GM12874 (cell line): Measurements from ENCODE around the gene TTF1.

Experiments used
- TF ChIP-seq, protein P1 (sequence below): IDR thresholded peaks from 2 replicates; pipeline ENCODE4 v1.5.1; 2011; ENCODE audit warnings: low read depth, mild to moderate bottlenecking, control low read depth, low read length, moderate library complexity; ENCODE audit not compliant: insufficient read depth

The TTF1 gene

GRCh38 chr9:132381966-132382541 is 24.6 kb downstream of the TTF1 start:
- TF ChIP-seq, protein P1, sequence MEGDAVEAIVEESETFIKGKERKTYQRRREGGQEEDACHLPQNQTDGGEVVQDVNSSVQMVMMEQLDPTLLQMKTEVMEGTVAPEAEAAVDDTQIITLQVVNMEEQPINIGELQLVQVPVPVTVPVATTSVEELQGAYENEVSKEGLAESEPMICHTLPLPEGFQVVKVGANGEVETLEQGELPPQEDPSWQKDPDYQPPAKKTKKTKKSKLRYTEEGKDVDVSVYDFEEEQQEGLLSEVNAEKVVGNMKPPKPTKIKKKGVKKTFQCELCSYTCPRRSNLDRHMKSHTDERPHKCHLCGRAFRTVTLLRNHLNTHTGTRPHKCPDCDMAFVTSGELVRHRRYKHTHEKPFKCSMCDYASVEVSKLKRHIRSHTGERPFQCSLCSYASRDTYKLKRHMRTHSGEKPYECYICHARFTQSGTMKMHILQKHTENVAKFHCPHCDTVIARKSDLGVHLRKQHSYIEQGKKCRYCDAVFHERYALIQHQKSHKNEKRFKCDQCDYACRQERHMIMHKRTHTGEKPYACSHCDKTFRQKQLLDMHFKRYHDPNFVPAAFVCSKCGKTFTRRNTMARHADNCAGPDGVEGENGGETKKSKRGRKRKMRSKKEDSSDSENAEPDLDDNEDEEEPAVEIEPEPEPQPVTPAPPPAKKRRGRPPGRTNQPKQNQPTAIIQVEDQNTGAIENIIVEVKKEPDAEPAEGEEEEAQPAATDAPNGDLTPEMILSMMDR: no peak

DNA sequence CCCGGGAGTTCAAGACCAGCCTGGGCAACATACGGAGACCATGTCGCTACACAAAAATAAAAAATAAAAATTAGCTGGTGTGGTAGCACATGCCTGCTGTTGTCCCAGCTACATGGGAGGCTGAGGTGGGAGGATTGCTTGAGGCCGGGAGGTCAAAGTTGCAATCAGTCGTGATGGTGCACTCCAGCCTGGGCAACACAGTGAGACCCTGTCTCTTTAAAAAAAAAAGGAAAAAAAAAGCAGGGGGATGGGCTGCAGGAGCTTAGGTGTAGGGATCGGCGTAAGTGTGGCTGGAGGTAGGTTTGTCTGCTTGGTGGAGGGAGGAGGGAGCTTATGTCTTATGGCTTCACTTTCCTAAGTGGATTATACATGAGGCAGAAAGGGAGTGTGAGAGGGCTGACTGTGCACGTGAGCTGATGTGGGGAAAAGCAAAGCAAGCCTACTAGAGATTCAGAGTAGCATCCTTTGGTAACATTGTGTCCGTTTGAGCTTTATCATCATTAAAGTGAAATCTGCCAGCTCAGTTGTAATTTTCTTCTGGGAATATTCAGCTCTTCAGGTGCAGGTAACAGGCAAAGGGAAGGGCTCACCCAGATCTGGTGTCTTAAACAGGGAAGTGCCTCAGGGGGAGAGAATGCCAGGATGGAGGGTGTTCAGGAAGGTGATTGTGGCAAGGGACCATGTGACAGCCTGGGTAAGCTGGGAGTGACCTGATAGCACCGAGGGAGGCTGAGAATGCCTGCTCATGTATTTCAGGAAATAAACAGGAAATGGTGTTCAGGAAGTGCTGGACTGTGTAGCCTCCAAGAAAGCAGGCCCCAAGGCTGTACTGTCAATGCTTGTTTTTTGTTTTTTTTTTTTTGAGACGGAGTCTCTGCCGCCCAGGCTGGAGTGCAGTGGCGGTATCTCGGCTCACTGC is 34.2 kb downstream of the TTF1 start:
- TF ChIP-seq, protein P1: no peak

GRCh38 chr9:132370592-132370991 is 36.0 kb downstream of the TTF1 start:
- TF ChIP-seq, protein P1: no peak

- TF ChIP-seq, protein P1: no peak
Measured at GRCh38 chr9:132369421-132369820, 37.2 kb downstream of the TTF1 start.

GRCh38 chr9:132367613-132368313 is 38.9 kb downstream of the TTF1 start:
- TF ChIP-seq, protein P1: no peak

DNA sequence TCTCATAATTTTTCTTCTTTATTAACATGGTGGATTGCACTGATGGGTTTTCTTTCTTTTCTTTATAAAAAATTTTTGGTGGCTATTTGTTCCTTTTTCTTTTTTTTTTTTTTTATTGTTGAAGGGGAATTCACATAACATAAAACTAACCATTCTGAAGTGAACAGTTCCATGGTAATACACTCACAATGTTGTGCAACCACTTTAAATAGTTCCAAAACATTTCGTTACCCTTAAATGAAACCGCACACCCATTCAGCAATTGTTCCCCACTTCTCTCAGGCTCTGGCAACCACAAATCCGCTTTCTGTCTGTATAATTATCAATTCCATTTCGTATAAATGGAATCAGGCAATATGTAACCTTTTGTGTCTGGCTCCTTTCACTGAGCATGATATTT is 40.2 kb downstream of the TTF1 start:
- TF ChIP-seq, protein P1: no peak

DNA sequence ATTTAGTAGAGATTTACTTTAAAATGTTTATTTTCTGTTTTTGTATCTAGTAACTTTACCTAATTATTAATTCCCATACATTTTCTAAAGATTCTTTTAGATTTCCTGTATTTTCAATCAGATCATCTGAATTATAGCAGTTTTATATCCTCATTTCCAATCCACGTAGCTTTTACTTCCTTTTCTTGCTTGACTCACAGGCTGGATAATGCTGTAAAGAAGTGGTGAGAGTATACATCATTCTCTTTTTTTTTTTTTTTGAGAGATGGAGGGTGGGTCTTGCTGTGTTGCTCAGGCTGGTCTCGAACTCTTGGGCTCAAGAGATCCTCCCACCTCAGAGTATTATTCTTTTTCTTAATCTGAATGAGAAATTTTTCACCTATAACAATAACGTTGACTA is 40.7 kb downstream of the TTF1 start:
- TF ChIP-seq, protein P1: no peak
